Measurements from ENCODE around the gene TMPRSS11E. TPM values are rescaled to one million over a fixed set of nuclear protein-coding genes. Genes with fewer than 3 reads are reported as not detected.
"Not testable (repeated sequence)": the region's sequence is repeated elsewhere in the genome, so short reads cannot be mapped to it uniquely, and the experiment has no call there.

TMPRSS11E gene
- total RNA-seq, 1 donor from 2014 or later: 3.5 TPM

GRCh38 chr4:68462691-68463090, 15.4 kb downstream of the TMPRSS11E start:
- no peak for DNase-seq

DNA sequence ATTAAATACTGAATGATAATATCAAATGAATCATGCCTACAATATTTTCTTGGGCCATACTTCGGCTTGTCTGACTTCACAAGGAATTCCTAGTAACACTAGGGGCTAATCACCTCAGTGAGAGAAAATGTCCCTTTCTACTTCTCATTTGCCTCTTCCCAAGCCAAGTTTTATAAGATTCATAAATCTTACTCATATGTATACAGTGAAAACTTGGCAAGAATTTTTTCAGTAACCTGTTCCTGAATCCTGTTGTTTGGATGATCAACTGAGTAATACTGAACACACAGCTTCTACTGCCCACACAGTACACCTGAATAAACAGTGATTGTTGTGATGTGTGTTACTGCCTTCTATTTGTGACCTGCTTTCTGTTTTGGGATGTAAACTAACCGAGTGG, 16.5 kb downstream of the TMPRSS11E start:
- DNase-seq: peak; percentile 1

DNA sequence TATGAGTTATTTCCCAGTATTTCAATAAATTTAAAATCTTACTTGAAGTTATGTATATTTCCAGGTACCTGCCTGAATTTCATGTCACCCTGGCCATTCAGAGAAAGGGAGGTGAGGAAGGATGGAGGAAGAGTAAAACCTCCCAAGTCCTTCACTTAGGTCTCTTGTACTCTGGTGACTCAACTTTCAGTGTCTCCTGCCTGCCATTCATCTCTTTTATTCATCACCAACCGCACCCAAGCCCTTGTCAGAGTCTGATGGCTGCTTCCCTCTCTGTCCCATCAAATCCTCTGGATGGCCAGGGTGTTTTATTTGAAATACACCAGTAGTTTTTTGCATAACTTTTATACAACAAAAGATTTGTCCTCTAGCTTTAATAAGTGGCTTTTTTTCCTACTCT, 17.8 kb downstream of the TMPRSS11E start:
- DNase-seq: no peak

DNA sequence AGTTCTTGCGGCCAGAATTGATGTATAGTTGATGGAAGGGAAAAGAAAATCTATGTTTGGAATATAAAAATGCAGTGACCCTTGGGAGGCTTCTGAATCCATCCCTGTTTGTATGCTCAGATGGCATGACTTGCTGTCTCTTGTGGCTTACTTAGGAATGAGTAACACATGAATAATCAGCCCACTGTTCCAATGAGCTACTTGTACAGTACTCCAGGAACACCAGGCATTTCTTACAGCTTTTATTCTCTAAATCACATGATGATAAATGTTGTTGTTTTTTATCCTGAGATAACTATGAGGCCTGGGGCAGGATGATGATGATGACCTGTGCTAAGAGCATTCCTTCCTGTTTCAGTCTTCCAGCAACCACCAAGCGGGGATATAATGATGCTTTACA, 18.9 kb downstream of the TMPRSS11E start:
- DNase-seq: no peak

GRCh38 chr4:68466751-68467150, 19.5 kb downstream of the TMPRSS11E start:
- no peak for DNase-seq

DNA sequence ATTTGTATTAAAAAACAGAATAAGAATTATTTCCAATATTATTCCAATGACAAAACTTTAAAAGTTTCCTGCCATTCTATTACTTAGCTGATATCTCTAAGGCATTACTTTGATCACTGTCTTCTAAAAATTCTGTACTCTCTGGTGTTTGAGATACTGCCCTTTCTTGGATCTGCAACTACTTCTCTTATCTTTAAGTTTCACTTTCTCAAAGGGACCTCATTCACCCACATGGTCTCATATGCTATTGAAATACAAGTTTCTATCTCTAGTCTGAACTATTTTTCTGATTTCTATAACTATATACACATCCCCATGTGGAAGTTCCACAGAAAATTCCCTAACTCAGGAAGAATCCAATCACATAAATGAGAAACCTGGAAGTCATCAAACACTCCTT, 22.2 kb downstream of the TMPRSS11E start:
- DNase-seq: no peak

GRCh38 chr4:68476191-68476590, 28.9 kb downstream of the TMPRSS11E start:
- no peak for DNase-seq

DNA sequence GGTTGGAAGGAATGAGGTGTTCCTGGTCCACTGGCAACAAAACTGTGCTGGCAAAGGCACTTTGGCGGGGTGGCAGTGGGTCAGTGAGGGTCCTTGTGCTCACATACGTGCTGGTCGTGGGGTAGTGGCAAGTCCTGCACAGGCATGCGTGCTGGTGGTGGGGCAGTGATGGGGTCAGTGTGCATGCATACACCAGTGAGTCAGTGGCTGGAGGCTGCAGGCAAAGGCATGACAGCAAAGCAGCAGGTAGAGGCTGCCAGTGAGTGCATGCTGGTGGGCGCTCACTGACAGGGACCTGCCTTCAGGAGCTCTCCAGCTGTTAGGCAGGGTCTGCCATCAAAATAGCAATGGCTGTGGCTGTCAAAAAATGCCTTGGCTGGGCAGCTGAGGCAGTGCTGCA, 42.1 kb downstream of the TMPRSS11E start:
- DNase-seq: no peak

DNA sequence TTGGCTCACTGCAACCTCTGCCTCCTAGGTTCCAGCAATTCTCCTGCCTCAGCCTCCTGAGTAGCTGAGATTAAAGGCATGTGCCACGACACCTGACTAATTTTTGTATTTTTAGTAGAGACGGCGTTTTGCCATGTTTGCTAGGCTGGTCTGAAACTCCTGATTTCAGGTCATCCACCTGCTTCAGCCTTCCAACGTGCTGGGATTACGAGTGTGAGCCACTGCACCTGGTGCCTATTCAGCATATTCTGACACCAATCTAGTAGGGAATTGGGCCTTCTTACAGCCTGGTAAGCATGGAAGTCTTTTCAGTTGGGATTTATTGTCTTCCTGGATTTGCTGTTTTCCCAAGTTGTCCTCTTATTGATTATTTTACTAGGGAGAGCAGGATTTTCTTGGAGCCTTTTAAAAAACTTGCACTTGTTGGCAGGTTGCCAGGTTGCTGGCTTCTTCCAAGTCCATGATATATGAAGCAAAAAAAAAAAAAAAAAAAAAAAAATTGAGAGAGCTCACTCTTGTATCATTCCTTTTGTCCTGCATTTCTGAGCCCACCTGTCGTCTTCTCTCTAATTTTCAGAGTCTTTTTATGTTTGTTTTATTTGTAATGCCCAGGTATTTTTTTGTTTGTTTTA, 43.7 kb downstream of the TMPRSS11E start:
- DNase-seq: peak; percentile 19

GRCh38 chr4:68494688-68495087, 47.4 kb downstream of the TMPRSS11E start:
- no peak for DNase-seq

DNA sequence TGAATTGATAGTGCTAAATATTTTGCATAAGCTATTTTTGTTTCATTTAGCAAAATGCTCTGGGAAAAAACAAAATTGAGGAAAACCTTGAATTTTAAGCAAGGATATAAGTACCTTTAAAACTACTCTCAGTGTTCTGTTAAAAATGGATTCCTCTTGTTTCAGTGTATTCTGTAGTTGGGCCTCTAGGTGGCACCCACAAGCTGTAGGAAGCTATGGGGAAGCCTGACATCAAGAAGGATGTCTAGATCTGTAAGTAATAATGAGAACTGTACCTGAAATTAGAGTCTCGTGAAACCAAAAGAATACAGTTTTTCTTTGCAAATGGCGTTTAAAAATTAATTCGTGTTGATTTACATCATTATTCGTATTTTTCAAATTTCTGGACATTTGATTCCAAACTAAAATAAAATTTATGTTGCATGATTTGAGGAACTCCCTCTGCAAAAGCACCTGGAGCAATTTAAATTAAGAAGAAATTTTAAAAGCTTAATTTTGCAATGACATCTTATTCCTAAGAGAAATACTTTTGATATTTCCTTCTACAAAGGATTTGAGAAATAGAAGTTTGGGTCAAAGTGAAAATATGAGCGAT, 51.2 kb downstream of the TMPRSS11E start:
- DNase-seq: peak; percentile 85

GRCh38 chr4:68499021-68499420, 51.8 kb downstream of the TMPRSS11E start:
- DNase-seq: no peak

GRCh38 chr4:68503462-68503861, 56.2 kb downstream of the TMPRSS11E start:
- DNase-seq: not testable (repeated sequence)

DNA sequence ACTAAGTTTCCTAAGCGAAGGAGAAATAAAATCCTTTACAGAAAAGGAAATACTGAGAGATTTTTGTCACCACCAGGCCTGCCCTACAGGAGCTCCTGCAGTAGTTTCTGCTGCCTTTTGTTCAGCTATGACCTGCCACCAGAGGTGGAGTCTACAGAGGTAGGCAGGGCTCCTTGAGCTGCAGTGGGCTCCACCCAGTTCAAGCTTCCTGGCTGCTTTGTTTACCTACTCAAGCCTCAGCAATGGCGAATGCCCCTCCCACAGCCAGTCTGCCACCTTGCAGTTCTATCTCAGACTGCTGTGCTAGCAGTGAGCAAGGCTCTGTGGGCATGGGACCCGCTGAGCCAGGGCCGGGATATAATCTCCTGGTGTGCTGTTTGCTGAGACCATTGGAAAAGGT, 57.6 kb downstream of the TMPRSS11E start:
- not testable (repeated sequence) for DNase-seq

DNA sequence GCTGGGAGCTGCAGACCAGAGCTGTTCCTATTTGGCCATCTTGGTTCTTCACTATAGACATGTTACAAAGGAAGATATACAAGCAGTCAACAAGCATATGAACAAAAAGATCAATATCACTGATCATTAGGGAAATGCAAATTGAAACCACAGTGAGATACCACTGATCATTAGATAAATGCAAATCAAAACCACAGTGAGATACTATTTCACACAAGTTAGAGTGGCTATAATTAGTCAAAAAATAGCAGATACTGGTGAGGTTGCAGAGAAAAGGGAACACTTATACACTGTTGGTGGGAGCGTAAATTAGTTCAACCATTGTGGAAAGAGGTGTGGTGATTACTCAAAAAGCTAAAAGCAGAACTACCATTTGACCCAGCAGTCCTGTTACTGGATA, 58.2 kb downstream of the TMPRSS11E start:
- not testable (repeated sequence) for DNase-seq

DNA sequence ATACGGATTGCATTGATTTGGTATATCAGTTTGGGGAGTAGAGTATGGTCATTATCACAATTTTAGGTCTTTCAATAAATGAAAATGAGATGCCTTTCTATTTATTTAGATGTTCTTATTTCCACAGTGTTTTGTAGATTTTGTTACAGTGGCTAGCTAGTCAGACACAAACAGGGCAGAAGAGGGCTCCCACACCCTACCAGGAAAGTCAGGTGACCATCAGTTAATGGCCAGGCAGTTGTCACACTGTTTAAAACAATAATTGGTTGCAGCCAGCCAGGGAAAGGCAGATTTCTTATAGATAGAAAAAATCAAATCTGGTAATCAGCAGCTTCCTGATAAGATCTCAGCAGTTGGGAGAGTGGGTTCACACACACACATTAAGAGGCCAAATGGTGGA, 71.6 kb downstream of the TMPRSS11E start:
- no peak for DNase-seq

- no peak for DNase-seq
Measured at GRCh38 chr4:68520985-68521384, 73.7 kb downstream of the TMPRSS11E start.

GRCh38 chr4:68522232-68522631, 75.0 kb downstream of the TMPRSS11E start:
- not testable (repeated sequence) for DNase-seq

- no peak for DNase-seq
Measured at GRCh38 chr4:68535974-68536373, 88.7 kb downstream of the TMPRSS11E start.

GRCh38 chr4:68536375-68536774, 89.1 kb downstream of the TMPRSS11E start:
- DNase-seq: no peak

DNA sequence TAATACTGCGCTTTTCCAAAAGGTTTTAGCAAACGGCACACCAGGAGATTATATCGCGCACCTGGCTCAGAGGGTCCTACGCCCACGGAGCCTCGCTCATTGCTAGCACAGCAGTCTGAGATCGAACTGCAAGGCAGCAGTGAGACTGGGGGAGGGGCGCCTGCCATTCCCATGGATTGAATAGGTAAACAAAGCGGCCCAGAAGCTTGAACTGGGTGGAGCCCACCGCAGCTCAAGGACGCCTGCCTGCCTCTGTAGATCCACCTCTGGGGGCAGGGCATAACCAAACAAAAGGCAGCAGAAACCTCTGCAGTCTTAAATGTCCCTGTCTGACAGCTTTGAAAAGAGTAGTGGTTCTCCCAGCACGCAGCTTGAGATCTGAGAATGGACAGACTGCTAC, 95.5 kb downstream of the TMPRSS11E start:
- DNase-seq: not testable (repeated sequence)
